CD14-positive monocyte (primary cell): ENCODE results near the gene PLCB2. TPM values are rescaled to one million over a fixed set of nuclear protein-coding genes. Genes with fewer than 3 reads are reported as not detected.
A peak's percentile ranks its signal among the peaks of the same experiment; 100 is the strongest.

ENCODE experiments used
- DNase-seq, 3 donors: peaks; one replicate each; pipeline ENCODE4 v3.0.0-alpha.2; 2011 to 2022
- H2AFZ ChIP-seq: 2 replicates; pipeline ENCODE4 v1.6.0; 2012; ENCODE audit warnings: mild to moderate bottlenecking, low read depth, low read length, inconsistent platforms; ENCODE audit not compliant: insufficient read depth, poor library complexity, severe bottlenecking
- H3K27ac ChIP-seq, 2 donors: 1 replicate in 1 of 2; 2 replicates in 1 of 2; pipeline ENCODE4 v1.5.1; 2012 to 2013; ENCODE audit warnings: low read length in 2 of 2, control low read depth in 1 of 2, inconsistent platforms in 1 of 2, low read depth in 1 of 2, mild to moderate bottlenecking in 1 of 2
- H3K27me3 ChIP-seq, 2 donors: one replicate each; pipeline versions ENCODE4 v1.6.0 to v1.6.1; 2011 to 2013; ENCODE audit warnings: low read length in 2 of 2; ENCODE audit not compliant: control insufficient read depth in 2 of 2, insufficient read depth in 2 of 2
- H3K36me3 ChIP-seq, 2 donors: replicated peaks in 1 of 2; 1 replicate in 1 of 2; 2 replicates in 1 of 2; pipeline versions ENCODE4 v1.5.1 to v1.6.1; 2012 to 2013; ENCODE audit warnings: low read length in 2 of 2, control low read depth in 1 of 2, inconsistent platforms in 1 of 2, mild to moderate bottlenecking in 1 of 2; ENCODE audit not compliant: insufficient read depth in 2 of 2, control insufficient read depth in 1 of 2
- H3K4me1 ChIP-seq, 2 donors: 1 replicate in 1 of 2; 2 replicates in 1 of 2; pipeline versions ENCODE4 v1.5.1 to v1.6.1; 2012 to 2013; ENCODE audit warnings: low read length in 2 of 2, control low read depth in 1 of 2, inconsistent platforms in 1 of 2, mild to moderate bottlenecking in 1 of 2, moderate library complexity in 1 of 2; ENCODE audit not compliant: insufficient read depth in 2 of 2, control insufficient read depth in 1 of 2
- H3K4me2 ChIP-seq: replicated peaks from 2 replicates; pipeline ENCODE3; 2012; ENCODE audit warnings: low read length, moderate library complexity, mild to moderate bottlenecking; ENCODE audit not compliant: poor library complexity, severe bottlenecking; ENCODE audit errors: extremely low read depth
- H3K4me3 ChIP-seq, 3 experiments: fragments of 200-600 bp in 1 of 3; sonication (generic) in 1 of 3; replicated peaks in 1 of 3; 1 replicate in 2 of 3; 2 replicates in 1 of 3; pipeline ENCODE4 v1.5.1; 2011 to 2013; ENCODE audit warnings: low read length in 3 of 3, mild to moderate bottlenecking in 3 of 3, control low read depth in 2 of 3, low read depth in 2 of 3, inconsistent platforms in 1 of 3, moderate library complexity in 1 of 3
- H3K79me2 ChIP-seq: 2 replicates; pipeline ENCODE4 v1.6.0; 2012; ENCODE audit warnings: mild to moderate bottlenecking, control low read depth, inconsistent platforms, low read length, moderate library complexity; ENCODE audit not compliant: insufficient read depth
- H3K9ac ChIP-seq: 2 replicates; pipeline ENCODE4 v1.6.0; 2017; ENCODE audit warnings: low read length, mild to moderate bottlenecking; ENCODE audit not compliant: insufficient read depth, poor library complexity, severe bottlenecking
- H3K9me3 ChIP-seq, 2 donors: replicated peaks in 1 of 2; 1 replicate in 1 of 2; 2 replicates in 1 of 2; pipeline versions ENCODE4 v1.5.1 to v1.6.1; 2012 to 2013; ENCODE audit warnings: low read length in 2 of 2, control low read depth in 1 of 2; ENCODE audit not compliant: control insufficient read depth in 1 of 2, insufficient read depth in 1 of 2
- H4K20me1 ChIP-seq: 2 replicates; pipeline ENCODE4 v1.6.0; 2012; ENCODE audit warnings: mild to moderate bottlenecking, low read length, control low read depth, moderate library complexity; ENCODE audit not compliant: insufficient read depth
- H3K27ac Mint-ChIP-seq, 7 donors: one replicate each; pipeline ENCODE4 v1.8.0; 2020; ENCODE audit warnings: mild to moderate bottlenecking in 7 of 7, mixed read lengths in 7 of 7, moderate library complexity in 6 of 7, inconsistent platforms in 2 of 7
- H3K27me3 Mint-ChIP-seq, 3 donors: one replicate each; pipeline ENCODE4 v1.8.0; 2021 to 2022; ENCODE audit warnings: low read depth in 3 of 3, mild to moderate bottlenecking in 3 of 3, mixed read lengths in 3 of 3, moderate library complexity in 3 of 3, inconsistent platforms in 1 of 3
- H3K36me3 Mint-ChIP-seq, 2 donors: one replicate each; pipeline ENCODE4 v1.8.0; 2020; ENCODE audit warnings: mixed read lengths in 2 of 2, inconsistent platforms in 1 of 2, mild to moderate bottlenecking in 1 of 2
- H3K4me1 Mint-ChIP-seq: one replicate; pipeline ENCODE4 v1.8.0; 2020; ENCODE audit warnings: mild to moderate bottlenecking, mixed read lengths
- H3K4me3 Mint-ChIP-seq, 2 donors: one replicate each; pipeline ENCODE4 v1.8.0; 2020; ENCODE audit warnings: mild to moderate bottlenecking in 2 of 2, mixed read lengths in 2 of 2, moderate library complexity in 1 of 2
- H3K9me3 Mint-ChIP-seq, 7 donors: one replicate each; pipeline ENCODE4 v1.8.0; 2020 to 2022; ENCODE audit warnings: mixed read lengths in 7 of 7, mild to moderate bottlenecking in 6 of 7, moderate library complexity in 6 of 7, inconsistent platforms in 2 of 7
- CTCF ChIP-seq: fragments of 200-600 bp; IDR thresholded peaks from one replicate; pipeline ENCODE4 v1.8.0; 2022; ENCODE audit warnings: antibody characterized with exemption, mild to moderate bottlenecking
- WGBS: methylation state at CpG from one replicate; pipeline ENCODE4 v1.1.5; 2013; ENCODE audit warnings: missing lambda C conversion rate; ENCODE audit not compliant: insufficient coverage; 5-methylcytosine and 5-hydroxymethylcytosine counted together
- intact Hi-C, 2 donors: fragments of 100-400 bp; cut with micrococcal nuclease; formaldehyde crosslinking; loops; one replicate each; pipeline versions ENCODE4 v1.15.0 to v1.15.1; 2023
- polyA plus RNA-seq, 3 donors: library from polyadenylated mRNA; depleted of rRNA in 1 of 3; unstranded in 2 of 3; stranded (reverse) in 1 of 3; fragments of 300-500 nt in 2 of 3; fragments of >200 nt in 1 of 3; fragmentation: Illumina TruSeq in 2 of 3; gene quantifications; 1 replicate in 2 of 3; 2 replicates in 1 of 3; pipeline ENCODE4 v1.2.3, GENCODE V29; 2012 to 2021

The PLCB2 gene
- polyA plus RNA-seq, 3 donors = 56.5 to 1,191 (median 74.5) TPM

- H4K20me1 ChIP-seq = peaks cover 90% of the 10 kb centered on the region
- no peak overlapping the region for H3K9ac ChIP-seq
- peaks cover 61 to 76% of the 10 kb centered on the region in 2 donors for H3K36me3 Mint-ChIP-seq
- whole genome bisulfite sequencing = 100% methylated on average over 5 of the region's 11 CpGs
- H3K27ac Mint-ChIP-seq = peak overlapping the region in 2 of 7 donors; percentile 7 to 83
- no peak overlapping the region for H3K4me2 ChIP-seq
- no peak overlapping the region for H3K4me3 ChIP-seq
- no peak for TF ChIP-seq CTCF
- DNase-seq = no peak
- no peaks in the 10 kb centered on the region for H3K9me3 Mint-ChIP-seq
- no peaks in the 10 kb centered on the region for H3K27me3 ChIP-seq
- no peak overlapping the region for H3K27ac ChIP-seq
- no peak overlapping the region for H3K4me3 Mint-ChIP-seq
- no peak overlapping the region for H2AFZ ChIP-seq
- peaks cover 62% of the 10 kb centered on the region for H3K4me1 Mint-ChIP-seq
- peaks cover 48 to 63% of the 10 kb centered on the region in 2 donors for H3K4me1 ChIP-seq
- H3K79me2 ChIP-seq = peaks cover 92% of the 10 kb centered on the region
- H3K9me3 ChIP-seq = no peaks in the 10 kb centered on the region
- intact Hi-C loops = no loop called here
- H3K27me3 Mint-ChIP-seq = peaks cover 0 to under 1% (median 0%) of the 10 kb centered on the region in 3 donors
- H3K36me3 ChIP-seq = peaks cover 62 to 79% of the 10 kb centered on the region in 2 donors
Measured at GRCh38 chr15:40302981-40303380, 4.8 kb downstream of the PLCB2 start.

GRCh38 chr15:40302288-40302886 is 5.3 kb downstream of the PLCB2 start:
- peak overlapping the region; percentile 30 for H3K4me2 ChIP-seq
- H3K27me3 ChIP-seq = no peaks in the 10 kb centered on the region
- H4K20me1 ChIP-seq = peaks cover 96% of the 10 kb centered on the region
- no peak for TF ChIP-seq CTCF
- intact Hi-C loops = no loop called here
- H3K27ac Mint-ChIP-seq = peak overlapping the region in 4 of 7 donors; percentile 23 to 83 (median 53)
- no peaks in the 10 kb centered on the region for H3K9me3 ChIP-seq
- H3K27ac ChIP-seq = peak overlapping the region in 1 of 2 donors; percentile 20
- H2AFZ ChIP-seq = no peak overlapping the region
- no peak overlapping the region for H3K9ac ChIP-seq
- no peaks in the 10 kb centered on the region for H3K9me3 Mint-ChIP-seq
- DNase-seq = no peak
- peaks cover 0 to 1% (median 0%) of the 10 kb centered on the region in 3 donors for H3K27me3 Mint-ChIP-seq
- peaks cover 68 to 85% of the 10 kb centered on the region in 2 donors for H3K36me3 ChIP-seq
- peaks cover 48 to 61% of the 10 kb centered on the region in 2 donors for H3K4me1 ChIP-seq
- WGBS = 98% methylated on average over 12 of the region's 19 CpGs
- H3K4me3 ChIP-seq = no peak overlapping the region
- H3K79me2 ChIP-seq = peaks cover 86% of the 10 kb centered on the region
- peaks cover 61% of the 10 kb centered on the region for H3K4me1 Mint-ChIP-seq
- peaks cover 66 to 82% of the 10 kb centered on the region in 2 donors for H3K36me3 Mint-ChIP-seq
- no peak overlapping the region for H3K4me3 Mint-ChIP-seq
